ENCODE measurements around the gene FHAD1. TPM values are rescaled to one million over a fixed set of nuclear protein-coding genes. Genes with fewer than 3 reads are reported as not detected.
"Not testable (repeated sequence)": the region's sequence is repeated elsewhere in the genome, so short reads cannot be mapped to it uniquely, and the experiment has no call there.

The FHAD1 gene
- total RNA-seq, 1 donor from 2014 or later: 1.3 TPM

- TF ChIP-seq, protein P1, sequence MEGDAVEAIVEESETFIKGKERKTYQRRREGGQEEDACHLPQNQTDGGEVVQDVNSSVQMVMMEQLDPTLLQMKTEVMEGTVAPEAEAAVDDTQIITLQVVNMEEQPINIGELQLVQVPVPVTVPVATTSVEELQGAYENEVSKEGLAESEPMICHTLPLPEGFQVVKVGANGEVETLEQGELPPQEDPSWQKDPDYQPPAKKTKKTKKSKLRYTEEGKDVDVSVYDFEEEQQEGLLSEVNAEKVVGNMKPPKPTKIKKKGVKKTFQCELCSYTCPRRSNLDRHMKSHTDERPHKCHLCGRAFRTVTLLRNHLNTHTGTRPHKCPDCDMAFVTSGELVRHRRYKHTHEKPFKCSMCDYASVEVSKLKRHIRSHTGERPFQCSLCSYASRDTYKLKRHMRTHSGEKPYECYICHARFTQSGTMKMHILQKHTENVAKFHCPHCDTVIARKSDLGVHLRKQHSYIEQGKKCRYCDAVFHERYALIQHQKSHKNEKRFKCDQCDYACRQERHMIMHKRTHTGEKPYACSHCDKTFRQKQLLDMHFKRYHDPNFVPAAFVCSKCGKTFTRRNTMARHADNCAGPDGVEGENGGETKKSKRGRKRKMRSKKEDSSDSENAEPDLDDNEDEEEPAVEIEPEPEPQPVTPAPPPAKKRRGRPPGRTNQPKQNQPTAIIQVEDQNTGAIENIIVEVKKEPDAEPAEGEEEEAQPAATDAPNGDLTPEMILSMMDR (IDR thresholded peaks at IDR 0.05; ENCODE audit: unreplicated experiment): peak; percentile 93
- H3K4me1 Mint-ChIP-seq: peaks cover 14% of the 10 kb centered on the region
- no peak overlapping the region for H3K4me3 Mint-ChIP-seq
- H3K9me3 Mint-ChIP-seq: no peaks in the 10 kb centered on the region
- peak; percentile 59 to 92 for DNase-seq (ENCODE audit: low spot score in 2 of 2, unreplicated experiment in 2 of 2)
- H3K27ac Mint-ChIP-seq: peak overlapping the region; percentile 59
- H3K27me3 Mint-ChIP-seq (ENCODE audit: low read depth): no peaks in the 10 kb centered on the region
- H3K36me3 Mint-ChIP-seq: peaks cover 4% of the 10 kb centered on the region
Measured at GRCh38 chr1:15430787-15431570, 184.0 kb downstream of the FHAD1 start.

GRCh38 chr1:15431571-15431948 lies 184.5 kb downstream of the FHAD1 start:
- TF ChIP-seq, protein P1 (IDR thresholded peaks at IDR 0.05; ENCODE audit: unreplicated experiment): no peak
- no peak for DNase-seq (ENCODE audit: low spot score in 2 of 2, unreplicated experiment in 2 of 2)
- Mint-ChIP-seq H3K4me3 (no peak overlapping the region), H3K27ac (peak overlapping the region; percentile 59), H3K27me3 (ENCODE audit: low read depth) (no peaks in the 10 kb centered on the region), H3K36me3 (no peaks in the 10 kb centered on the region), H3K9me3 (no peaks in the 10 kb centered on the region), H3K4me1 (peaks cover 8% of the 10 kb centered on the region)

- H3K4me3 Mint-ChIP-seq: no peak overlapping the region
- H3K36me3 Mint-ChIP-seq: no peaks in the 10 kb centered on the region
- DNase-seq (ENCODE audit: low spot score in 2 of 2, unreplicated experiment in 2 of 2): no peak
- H3K4me1 Mint-ChIP-seq: peaks cover 6% of the 10 kb centered on the region
- no peaks in the 10 kb centered on the region for H3K9me3 Mint-ChIP-seq
- H3K27me3 Mint-ChIP-seq (ENCODE audit: low read depth): no peaks in the 10 kb centered on the region
- H3K27ac Mint-ChIP-seq: no peak overlapping the region
- TF ChIP-seq, protein P1 (IDR thresholded peaks at IDR 0.05; ENCODE audit: unreplicated experiment): no peak
Measured at GRCh38 chr1:15432324-15432723, 185.3 kb downstream of the FHAD1 start.

GRCh38 chr1:15433471-15433870 lies 186.4 kb downstream of the FHAD1 start:
- peaks cover 4% of the 10 kb centered on the region for H3K4me1 Mint-ChIP-seq
- H3K9me3 Mint-ChIP-seq: no peaks in the 10 kb centered on the region
- TF ChIP-seq, protein P1 (IDR thresholded peaks at IDR 0.05; ENCODE audit: unreplicated experiment): no peak
- DNase-seq (ENCODE audit: low spot score in 2 of 2, unreplicated experiment in 2 of 2): no peak
- H3K36me3 Mint-ChIP-seq: no peaks in the 10 kb centered on the region
- no peaks in the 10 kb centered on the region for H3K27me3 Mint-ChIP-seq (ENCODE audit: low read depth)
- H3K4me3 Mint-ChIP-seq: no peak overlapping the region
- H3K27ac Mint-ChIP-seq: no peak overlapping the region

DNA sequence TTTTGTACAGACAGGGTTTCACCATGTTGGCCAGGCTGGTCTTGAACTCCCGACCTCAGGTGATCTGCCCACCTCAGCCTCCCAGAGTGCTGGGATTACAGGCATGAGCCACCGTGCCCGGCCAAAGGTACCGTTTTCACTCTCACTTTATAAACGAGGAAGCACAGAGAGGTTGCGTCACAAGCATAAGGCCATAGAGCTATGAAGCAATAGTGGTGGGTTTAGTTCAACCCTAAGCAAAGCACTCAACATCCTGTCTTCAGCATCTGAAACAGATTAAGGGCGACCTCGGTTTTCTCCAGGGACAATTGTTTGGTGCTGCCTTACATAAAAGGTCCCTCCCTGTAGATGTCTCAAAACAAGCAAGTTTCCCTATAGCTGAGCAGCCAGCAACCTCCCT lies 187.7 kb downstream of the FHAD1 start:
- not testable (repeated sequence) for H3K36me3 Mint-ChIP-seq, H3K9me3 Mint-ChIP-seq

DNA sequence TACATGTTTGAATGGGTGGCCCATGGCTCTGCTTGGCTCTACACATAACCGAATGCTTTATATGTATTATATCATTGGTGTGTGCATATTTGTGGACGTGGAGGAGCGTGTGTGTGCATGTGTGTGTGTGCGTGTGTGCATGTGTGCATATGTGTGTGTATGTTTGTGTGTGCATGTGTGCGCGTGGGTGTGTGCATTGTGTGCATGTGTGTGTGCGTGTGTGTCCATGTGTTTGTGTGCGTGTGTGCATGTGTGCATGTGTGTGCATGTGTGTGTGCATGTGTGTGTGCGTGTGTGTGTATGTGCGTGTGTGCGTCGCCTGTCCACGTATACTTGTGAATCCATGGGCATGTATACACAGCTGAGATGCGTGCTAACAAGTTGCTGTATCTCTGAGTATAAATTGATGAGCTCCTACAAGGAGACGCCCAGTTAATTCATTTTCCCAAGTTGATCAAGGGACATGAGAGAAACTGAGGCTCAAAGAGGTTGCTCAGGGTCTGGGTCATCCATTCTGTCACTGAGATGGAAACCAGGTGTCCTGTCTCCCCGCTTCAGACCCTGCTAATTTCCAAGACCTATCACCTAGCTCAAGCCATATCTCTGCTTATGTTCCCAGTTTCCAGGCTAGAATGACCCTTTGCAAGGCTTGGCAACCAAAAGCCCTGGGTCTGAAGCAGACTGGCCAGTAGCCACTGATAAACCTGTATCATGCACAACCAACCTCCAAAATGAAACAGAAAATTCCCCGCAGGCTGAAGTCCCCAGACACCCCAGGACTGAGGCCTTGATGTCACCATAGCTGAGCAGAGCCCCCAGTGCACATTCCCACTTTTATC lies 188.4 kb downstream of the FHAD1 start:
- H3K27me3 Mint-ChIP-seq (ENCODE audit: low read depth): no peaks in the 10 kb centered on the region
- H3K4me1 Mint-ChIP-seq: peaks cover 4% of the 10 kb centered on the region
- H3K9me3 Mint-ChIP-seq: no peaks in the 10 kb centered on the region
- no peaks in the 10 kb centered on the region for H3K36me3 Mint-ChIP-seq
- H3K27ac Mint-ChIP-seq: no peak overlapping the region
- no peak for DNase-seq (ENCODE audit: low spot score in 2 of 2, unreplicated experiment in 2 of 2)
- TF ChIP-seq, protein P1 (IDR thresholded peaks at IDR 0.05; ENCODE audit: unreplicated experiment): no peak
- H3K4me3 Mint-ChIP-seq: no peak overlapping the region

More for the DNA sequence above, 187.7 kb downstream of the FHAD1 start:
- H3K4me3 Mint-ChIP-seq; DNase-seq (ENCODE audit: low spot score in 2 of 2, unreplicated experiment in 2 of 2); H3K4me1 Mint-ChIP-seq; H3K27ac Mint-ChIP-seq; H3K27me3 Mint-ChIP-seq (ENCODE audit: low read depth): not testable (repeated sequence)
